Fibroblast of skin of left quadriceps (primary cell): Measurements from ENCODE around the gene PIK3R5.

Experiments
- DNase-seq, 2 experiments: peaks; one replicate each; pipeline ENCODE4 v3.0.0-alpha.2; 2013; ENCODE audit warnings: low read depth in 2 of 2

Gene PIK3R5

GRCh38 chr17:8832711-8833352, 132.7 kb downstream of the PIK3R5 start:
- DNase-seq, result no peak

GRCh38 chr17:8831234-8831849, 134.2 kb downstream of the PIK3R5 start:
- no peak for DNase-seq

GRCh38 chr17:8830141-8830540, 135.4 kb downstream of the PIK3R5 start:
- DNase-seq, result no peak

GRCh38 chr17:8829036-8829941, 136.2 kb downstream of the PIK3R5 start:
- DNase-seq, result no peak
